Astrocyte of the spinal cord (primary cell): Measurements from ENCODE around the gene TSPYL1.

ENCODE experiments used
- DNase-seq: peaks from one replicate; pipeline ENCODE4 v3.0.0; 2011; ENCODE audit warnings: low read depth, low spot score
- H3K4me3 ChIP-seq: 2 replicates; pipeline ENCODE4 v1.5.1; 2011; ENCODE audit warnings: low read depth, mild to moderate bottlenecking, low read length, moderate library complexity
- in situ Hi-C: cut with HindIII; loops from 2 replicates; pipeline ENCODE4 v1.10.0; 2017; ENCODE audit warnings: low sequenced_read_pairs
- TF ChIP-seq, protein P1 (sequence below): IDR thresholded peaks from 2 replicates; pipeline ENCODE4 v1.5.1; 2012; ENCODE audit warnings: low read depth, mild to moderate bottlenecking, low read length, inconsistent platforms

Gene TSPYL1

GRCh38 chr6:116298273-116298672, 18.5 kb upstream of the TSPYL1 start:
- no peak for DNase-seq
- in situ Hi-C loops: no loop called here
- no peak overlapping the region for H3K4me3 ChIP-seq
- TF ChIP-seq, protein P1, sequence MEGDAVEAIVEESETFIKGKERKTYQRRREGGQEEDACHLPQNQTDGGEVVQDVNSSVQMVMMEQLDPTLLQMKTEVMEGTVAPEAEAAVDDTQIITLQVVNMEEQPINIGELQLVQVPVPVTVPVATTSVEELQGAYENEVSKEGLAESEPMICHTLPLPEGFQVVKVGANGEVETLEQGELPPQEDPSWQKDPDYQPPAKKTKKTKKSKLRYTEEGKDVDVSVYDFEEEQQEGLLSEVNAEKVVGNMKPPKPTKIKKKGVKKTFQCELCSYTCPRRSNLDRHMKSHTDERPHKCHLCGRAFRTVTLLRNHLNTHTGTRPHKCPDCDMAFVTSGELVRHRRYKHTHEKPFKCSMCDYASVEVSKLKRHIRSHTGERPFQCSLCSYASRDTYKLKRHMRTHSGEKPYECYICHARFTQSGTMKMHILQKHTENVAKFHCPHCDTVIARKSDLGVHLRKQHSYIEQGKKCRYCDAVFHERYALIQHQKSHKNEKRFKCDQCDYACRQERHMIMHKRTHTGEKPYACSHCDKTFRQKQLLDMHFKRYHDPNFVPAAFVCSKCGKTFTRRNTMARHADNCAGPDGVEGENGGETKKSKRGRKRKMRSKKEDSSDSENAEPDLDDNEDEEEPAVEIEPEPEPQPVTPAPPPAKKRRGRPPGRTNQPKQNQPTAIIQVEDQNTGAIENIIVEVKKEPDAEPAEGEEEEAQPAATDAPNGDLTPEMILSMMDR: no peak

- no peak overlapping the region for H3K4me3 ChIP-seq
- no peak for DNase-seq
- TF ChIP-seq, protein P1: no peak
- in situ Hi-C loops: no loop called here
These were observed 12.8 kb upstream of the TSPYL1 start for GRCh38 chr6:116292553-116292952.

DNA sequence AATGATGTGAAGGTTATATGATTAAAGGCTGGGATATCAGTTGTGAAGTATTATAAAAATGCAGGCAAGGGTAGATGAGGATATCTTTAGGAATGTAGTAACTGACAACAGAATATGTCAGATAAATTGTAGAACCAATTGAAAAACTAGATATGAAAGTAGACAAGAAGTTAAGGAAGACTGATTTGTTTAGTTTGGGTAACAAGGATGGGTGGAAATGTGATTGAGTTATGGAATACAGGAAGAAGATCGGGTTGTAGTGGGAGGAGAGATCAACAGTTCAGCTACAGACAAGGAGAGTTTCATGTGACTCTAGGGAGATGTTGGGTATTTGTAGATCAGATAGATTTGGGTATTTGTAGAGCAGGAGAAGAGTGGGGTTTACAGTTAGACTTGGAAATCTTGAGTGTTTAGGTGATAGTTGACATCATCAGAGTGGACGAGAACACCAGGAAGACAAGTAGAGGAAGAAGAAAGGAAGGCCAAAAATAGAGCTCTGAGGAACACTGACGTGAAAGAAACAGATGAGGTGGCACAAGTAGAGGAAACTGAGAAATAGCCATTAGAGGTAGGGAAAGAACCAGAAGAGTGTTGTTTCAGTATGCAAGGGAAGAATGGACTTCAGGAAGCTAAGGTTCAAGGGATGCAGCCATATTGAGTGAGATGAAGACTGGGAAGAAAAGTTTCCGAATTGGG, 12.1 kb upstream of the TSPYL1 start:
- in situ Hi-C loops: no loop called here
- TF ChIP-seq, protein P1: no peak
- no peak overlapping the region for H3K4me3 ChIP-seq

DNA sequence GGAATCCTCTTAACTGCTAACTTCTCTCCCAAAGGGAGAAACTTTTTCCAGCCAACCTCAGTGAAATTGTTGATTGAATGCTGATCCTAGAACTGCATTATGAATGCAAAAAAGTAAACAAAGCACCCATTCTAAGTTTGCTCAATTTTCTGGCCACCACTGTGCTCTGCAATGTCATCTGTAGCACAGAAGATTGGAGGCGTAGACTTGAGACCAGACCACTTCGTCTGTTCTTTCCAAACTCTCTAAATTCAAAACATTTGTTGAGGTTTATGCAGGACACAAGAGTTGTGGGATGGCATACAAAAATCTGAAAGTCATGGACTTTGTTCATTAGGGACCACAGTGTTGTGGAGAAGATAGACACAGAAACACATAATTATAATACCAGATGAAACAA, 11.1 kb upstream of the TSPYL1 start:
- no peak overlapping the region for H3K4me3 ChIP-seq
- in situ Hi-C loops: no loop called here
- TF ChIP-seq, protein P1: no peak
- no peak for DNase-seq

More for the DNA sequence above, 12.1 kb upstream of the TSPYL1 start:
- no peak for DNase-seq

- no peak for DNase-seq
- H3K4me3 ChIP-seq: no peak overlapping the region
- TF ChIP-seq, protein P1: no peak
- in situ Hi-C loops: no loop called here
These were observed 10.1 kb upstream of the TSPYL1 start for GRCh38 chr6:116289876-116290275.

GRCh38 chr6:116287689-116288282, 8.1 kb upstream of the TSPYL1 start:
- DNase-seq: peak; percentile 69
- in situ Hi-C loops: no loop called here
- no peak overlapping the region for H3K4me3 ChIP-seq
- TF ChIP-seq, protein P1: peak; percentile 76
